DOHH2 (cell line): Measurements from ENCODE around the gene NHLH1.

Experiments used
- H3F3A ChIP-seq: fragments of 200-600 bp; sonication (generic), shearing (Covaris generic); 2 replicates; pipeline ENCODE4 v1.6.0; 2016; ENCODE audit warnings: antibody characterized with exemption, mild to moderate bottlenecking; ENCODE audit not compliant: control insufficient read depth, insufficient read depth
- H3K27ac ChIP-seq: fragments of 200-600 bp; sonication (generic); 2 replicates; pipeline ENCODE4 v1.5.1; 2014; ENCODE audit warnings: low read depth, mild to moderate bottlenecking, low read length, moderate library complexity
- H3K27me3 ChIP-seq: fragments of 200-600 bp; sonication (generic); 2 replicates; pipeline ENCODE4 v1.6.1; 2014; ENCODE audit warnings: mild to moderate bottlenecking, low read length, mixed read lengths; ENCODE audit not compliant: control insufficient read depth
- H3K36me3 ChIP-seq: fragments of 200-600 bp; sonication (generic); 2 replicates; pipeline ENCODE4 v1.6.1; 2014; ENCODE audit warnings: mild to moderate bottlenecking, low read length, moderate library complexity, mixed read lengths; ENCODE audit not compliant: control insufficient read depth
- H3K4me1 ChIP-seq: fragments of 200-600 bp; sonication (generic); 2 replicates; pipeline ENCODE4 v1.6.1; 2014; ENCODE audit warnings: mild to moderate bottlenecking, low read length, mixed read lengths; ENCODE audit not compliant: control insufficient read depth
- H3K4me2 ChIP-seq: fragments of 200-600 bp; sonication (generic); 2 replicates; pipeline ENCODE4 v1.6.0; 2014; ENCODE audit warnings: mild to moderate bottlenecking, low read length, moderate library complexity
- H3K4me3 ChIP-seq: fragments of 200-600 bp; sonication (generic); 2 replicates; pipeline ENCODE4 v1.5.1; 2014; ENCODE audit warnings: mild to moderate bottlenecking, low read length, mixed read lengths
- H3K79me2 ChIP-seq: fragments of 200-600 bp; sonication (generic); 2 replicates; pipeline ENCODE4 v1.6.1; 2014; ENCODE audit warnings: mild to moderate bottlenecking, low read length, mixed read lengths; ENCODE audit not compliant: control insufficient read depth
- H3K9me2 ChIP-seq: fragments of 200-600 bp; sonication (generic); replicated peaks from 2 replicates; pipeline ENCODE4 v1.6.1; 2014; ENCODE audit warnings: mild to moderate bottlenecking, low read length, mixed read lengths; ENCODE audit not compliant: control insufficient read depth
- H3K9me3 ChIP-seq: fragments of 200-600 bp; sonication (generic); 2 replicates; pipeline ENCODE4 v1.6.1; 2014; ENCODE audit warnings: antibody characterized with exemption, low read length, mixed read lengths; ENCODE audit not compliant: control insufficient read depth, insufficient read depth
- H4K20me1 ChIP-seq: fragments of 200-600 bp; sonication (generic); 2 replicates; pipeline ENCODE4 v1.6.0; 2014; ENCODE audit warnings: low read depth, mild to moderate bottlenecking, antibody characterized with exemption, low read length, moderate library complexity; ENCODE audit not compliant: control insufficient read depth, insufficient read depth
- EZH2phosphoT487 ChIP-seq: fragments of 200-600 bp; sonication (generic); IDR thresholded peaks from 2 replicates; pipeline ENCODE4 v1.6.1; 2017; ENCODE audit warnings: borderline replicate concordance, mild to moderate bottlenecking, antibody characterized with exemption, low read length, moderate library complexity, mixed read lengths
- TF ChIP-seq, protein P1 (sequence below): fragments of 200-600 bp; sonication (generic); IDR thresholded peaks from one replicate; pipeline ENCODE4 v1.5.1; 2014; ENCODE audit warnings: antibody characterized with exemption, mild to moderate bottlenecking, low read depth, low read length; ENCODE audit not compliant: poor library complexity, severe bottlenecking

Gene NHLH1

DNA sequence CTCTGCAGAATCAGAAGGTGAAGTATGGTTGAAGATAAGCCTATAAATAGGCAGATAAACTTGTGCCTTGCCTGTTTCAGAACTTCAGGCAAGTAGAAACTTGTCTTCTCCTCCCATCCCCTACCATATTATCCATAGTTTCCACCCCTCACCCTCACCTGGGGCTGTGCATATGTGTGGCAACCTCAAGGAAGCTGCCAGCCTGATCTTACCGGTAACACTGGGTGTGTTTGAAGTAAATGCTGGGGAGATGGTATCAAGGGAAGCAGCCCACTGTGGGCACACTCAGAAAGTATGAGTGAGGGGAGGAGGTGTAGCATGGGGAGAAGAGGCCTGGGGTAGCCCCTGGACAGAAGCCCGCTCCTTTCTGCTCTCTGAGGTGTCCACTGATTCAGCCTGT lies 48.0 kb downstream of the NHLH1 start:
- Histone ChIP-seq H3K79me2 (no peaks in the 10 kb centered on the region), H3K9me2 (no peaks in the 10 kb centered on the region), H3K36me3 (no peaks in the 10 kb centered on the region), H3K4me3 (no peak overlapping the region), H3K4me1 (no peaks in the 10 kb centered on the region), H4K20me1 (no peaks in the 10 kb centered on the region), H3K4me2 (no peak overlapping the region), H3K27me3 (peaks cover 2% of the 10 kb centered on the region; the same call in 1 of the 2 replicates), H3K9me3 (no peaks in the 10 kb centered on the region), H3F3A (no peaks in the 10 kb centered on the region), H3K27ac (no peak overlapping the region)
- TF ChIP-seq EZH2phosphoT487, result no peak
- TF ChIP-seq, protein P1, sequence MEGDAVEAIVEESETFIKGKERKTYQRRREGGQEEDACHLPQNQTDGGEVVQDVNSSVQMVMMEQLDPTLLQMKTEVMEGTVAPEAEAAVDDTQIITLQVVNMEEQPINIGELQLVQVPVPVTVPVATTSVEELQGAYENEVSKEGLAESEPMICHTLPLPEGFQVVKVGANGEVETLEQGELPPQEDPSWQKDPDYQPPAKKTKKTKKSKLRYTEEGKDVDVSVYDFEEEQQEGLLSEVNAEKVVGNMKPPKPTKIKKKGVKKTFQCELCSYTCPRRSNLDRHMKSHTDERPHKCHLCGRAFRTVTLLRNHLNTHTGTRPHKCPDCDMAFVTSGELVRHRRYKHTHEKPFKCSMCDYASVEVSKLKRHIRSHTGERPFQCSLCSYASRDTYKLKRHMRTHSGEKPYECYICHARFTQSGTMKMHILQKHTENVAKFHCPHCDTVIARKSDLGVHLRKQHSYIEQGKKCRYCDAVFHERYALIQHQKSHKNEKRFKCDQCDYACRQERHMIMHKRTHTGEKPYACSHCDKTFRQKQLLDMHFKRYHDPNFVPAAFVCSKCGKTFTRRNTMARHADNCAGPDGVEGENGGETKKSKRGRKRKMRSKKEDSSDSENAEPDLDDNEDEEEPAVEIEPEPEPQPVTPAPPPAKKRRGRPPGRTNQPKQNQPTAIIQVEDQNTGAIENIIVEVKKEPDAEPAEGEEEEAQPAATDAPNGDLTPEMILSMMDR, result no peak

DNA sequence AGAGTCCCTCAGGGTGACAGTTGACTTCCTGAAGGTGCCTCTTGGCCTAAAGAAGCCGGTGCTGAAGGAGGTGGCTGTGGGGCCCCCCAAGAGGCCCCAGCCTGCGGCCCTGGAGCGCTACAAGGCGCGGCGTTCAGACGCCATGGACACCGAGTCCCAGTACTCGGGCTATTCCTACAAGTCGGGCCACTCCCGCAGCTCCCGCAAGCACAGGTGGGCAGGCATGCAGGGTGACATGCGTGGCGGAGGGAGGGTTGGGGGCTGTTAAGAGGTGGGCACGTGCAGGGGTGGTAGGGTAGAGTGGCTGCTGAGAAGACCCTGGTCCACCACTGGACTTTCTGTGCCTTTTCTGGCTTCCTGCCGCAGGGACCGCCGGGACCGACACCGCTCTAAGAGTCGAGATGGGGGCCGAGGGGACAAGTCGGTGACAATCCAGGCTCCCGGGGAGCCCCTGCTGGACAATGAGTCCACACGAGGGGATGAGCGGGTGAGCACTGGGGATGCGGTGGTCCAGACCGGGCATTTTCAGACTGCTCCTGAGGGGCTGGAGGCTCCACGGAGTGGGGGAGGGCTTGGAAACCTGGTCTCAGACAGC lies 48.9 kb downstream of the NHLH1 start:
- Histone ChIP-seq H3F3A (no peaks in the 10 kb centered on the region), H3K27me3 (peaks cover 3% of the 10 kb centered on the region; the same call in 1 of the 2 replicates), H3K27ac (no peak overlapping the region), H3K79me2 (no peaks in the 10 kb centered on the region), H3K36me3 (no peaks in the 10 kb centered on the region), H3K9me3 (no peaks in the 10 kb centered on the region), H4K20me1 (no peaks in the 10 kb centered on the region), H3K4me1 (no peaks in the 10 kb centered on the region), H3K4me2 (no peak overlapping the region), H3K9me2 (no peaks in the 10 kb centered on the region), H3K4me3 (no peak overlapping the region)
- TF ChIP-seq EZH2phosphoT487, result no peak
- TF ChIP-seq, protein P1, result no peak

GRCh38 chr1:160416369-160416768 lies 49.5 kb downstream of the NHLH1 start:
- no peaks in the 10 kb centered on the region for H3K9me3 ChIP-seq
- no peaks in the 10 kb centered on the region for H3K4me1 ChIP-seq
- H3K27me3 ChIP-seq, result 0 out of 2 replicates have a peak, but pooled peaks cover 5% of the 10 kb centered on the region
- TF ChIP-seq, protein P1, result peak; percentile 25
- TF ChIP-seq EZH2phosphoT487, result no peak
- H3K4me2 ChIP-seq, result no peak overlapping the region
- H4K20me1 ChIP-seq, result no peaks in the 10 kb centered on the region
- H3K4me3 ChIP-seq, result no peak overlapping the region
- H3K79me2 ChIP-seq, result no peaks in the 10 kb centered on the region
- H3F3A ChIP-seq, result no peaks in the 10 kb centered on the region
- H3K27ac ChIP-seq, result no peak overlapping the region
- H3K9me2 ChIP-seq, result no peaks in the 10 kb centered on the region
- H3K36me3 ChIP-seq, result no peaks in the 10 kb centered on the region
